PC-3 (cell line): ENCODE data around the gene CFAP99. TPM values are rescaled to one million over a fixed set of nuclear protein-coding genes. Genes with fewer than 3 reads are reported as not detected.
A peak's percentile ranks its signal among the peaks of the same experiment; 100 is the strongest.

Experiments used
- ATAC-seq: fragments of 200-7000 bp; cut with Tn5 transposase; 2 replicates; pipeline ENCODE4 v1.9.1; 2020; ENCODE audit warnings: mild to moderate bottlenecking, moderate library complexity
- BruUV-seq: library from RNA; stranded (reverse); fragments of 400-500 nt; replicated peaks from 2 replicates; lab custom pipeline; 2021; lab: Mats Ljungman, UMichigan
- CTCF ChIA-PET: fragments of 300-600 bp; sonication (Branson Sonifier 250); formaldehyde crosslinking; loops from one replicate; lab custom pipeline; 2022; ENCODE audit warnings: antibody characterized with exemption; lab: Charles Lee
- POLR2A ChIA-PET: fragments of 300-600 bp; sonication (Branson Sonifier 250); formaldehyde crosslinking; loops from one replicate; lab custom pipeline; 2022; ENCODE audit warnings: antibody characterized with exemption; ENCODE audit not compliant: unreplicated experiment; lab: Charles Lee
- DNase-seq: peaks from one replicate; pipeline ENCODE4 v3.0.0-alpha.2; 2015
- H2AFZ ChIP-seq: fragments of 300-600 bp; sonication (generic); 2 replicates; pipeline ENCODE4 v1.6.0; 2016; ENCODE audit warnings: antibody characterized with exemption, low read length
- H3F3A ChIP-seq: fragments of 300-600 bp; sonication (generic); one replicate; pipeline ENCODE4 v1.6.0; 2017; ENCODE audit warnings: antibody characterized with exemption, low read length, control low read depth, mild to moderate bottlenecking; ENCODE audit not compliant: unreplicated experiment
- H3K27ac ChIP-seq: fragments of 300-600 bp; sonication (generic); 2 replicates; pipeline ENCODE4 v1.5.1; 2016; ENCODE audit warnings: mild to moderate bottlenecking, low read length
- H3K27me3 ChIP-seq: fragments of 300-600 bp; sonication (generic); 2 replicates; pipeline ENCODE4 v1.6.1; 2016; ENCODE audit warnings: low read length, mixed read lengths
- H3K36me3 ChIP-seq: fragments of 300-600 bp; sonication (generic); 2 replicates; pipeline ENCODE4 v1.6.1; 2016; ENCODE audit warnings: low read depth, mixed run types, low read length, mixed read lengths
- H3K4me1 ChIP-seq: fragments of 300-600 bp; sonication (generic); 2 replicates; pipeline ENCODE4 v1.5.1; 2016; ENCODE audit warnings: low read length; ENCODE audit not compliant: insufficient read depth
- H3K4me2 ChIP-seq: fragments of 300-600 bp; sonication (generic); 2 replicates; pipeline ENCODE4 v1.6.0; 2016; ENCODE audit warnings: low read length
- H3K4me3 ChIP-seq: fragments of 300-600 bp; sonication (generic); 2 replicates; pipeline ENCODE4 v1.5.1; 2016; ENCODE audit warnings: mild to moderate bottlenecking, low read length, mixed read lengths
- H3K79me2 ChIP-seq: fragments of 300-600 bp; sonication (generic); 2 replicates; pipeline ENCODE4 v1.6.1; 2017; ENCODE audit warnings: low read length, mixed read lengths
- H3K9ac ChIP-seq: fragments of 300-600 bp; sonication (generic); 2 replicates; pipeline ENCODE4 v1.6.0; 2016; ENCODE audit warnings: mild to moderate bottlenecking, low read length
- H3K9me2 ChIP-seq: fragments of 300-600 bp; sonication (generic); replicated peaks from 2 replicates; pipeline ENCODE4 v1.6.1; 2016; ENCODE audit warnings: mixed run types, low read length, mixed read lengths
- H3K9me3 ChIP-seq: fragments of 300-600 bp; sonication (generic); 2 replicates; pipeline ENCODE4 v1.6.1; 2016; ENCODE audit warnings: low read length, mixed read lengths
- H4K20me1 ChIP-seq: fragments of 300-600 bp; sonication (generic); 2 replicates; pipeline ENCODE4 v1.6.1; 2016; ENCODE audit warnings: low read length, mixed read lengths
- EZH2 ChIP-seq: fragments of 300-600 bp; sonication (generic); IDR thresholded peaks from one replicate; pipeline ENCODE4 v1.6.1; 2017; ENCODE audit warnings: antibody characterized with exemption, mild to moderate bottlenecking, low read length; ENCODE audit not compliant: unreplicated experiment
- EZH2phosphoT487 ChIP-seq: fragments of 300-600 bp; sonication (generic); IDR thresholded peaks from 2 replicates; pipeline ENCODE4 v1.6.1; 2018; ENCODE audit warnings: mild to moderate bottlenecking, antibody characterized with exemption, low read length, borderline replicate concordance
- intact Hi-C: fragments of 100-400 bp; cut with micrococcal nuclease; formaldehyde crosslinking; loops from 2 replicates; pipeline ENCODE4 v1.9.0; 2023
- total RNA-seq: library from RNA; depleted of rRNA; stranded (reverse); fragments of >200 nt; gene quantifications from 2 replicates; pipeline ENCODE4 v1.2.3, GENCODE V29; 2014
- TF ChIP-seq, protein P1 (sequence below): fragments of 300-600 bp; sonication (generic); conservative IDR thresholded peaks from 2 replicates; pipeline ENCODE4 v1.5.1; 2017; ENCODE audit warnings: antibody characterized with exemption, low read depth, mild to moderate bottlenecking, low read length

Gene CFAP99
- total RNA-seq, 1 experiment from 2014 or later: not detected

DNA sequence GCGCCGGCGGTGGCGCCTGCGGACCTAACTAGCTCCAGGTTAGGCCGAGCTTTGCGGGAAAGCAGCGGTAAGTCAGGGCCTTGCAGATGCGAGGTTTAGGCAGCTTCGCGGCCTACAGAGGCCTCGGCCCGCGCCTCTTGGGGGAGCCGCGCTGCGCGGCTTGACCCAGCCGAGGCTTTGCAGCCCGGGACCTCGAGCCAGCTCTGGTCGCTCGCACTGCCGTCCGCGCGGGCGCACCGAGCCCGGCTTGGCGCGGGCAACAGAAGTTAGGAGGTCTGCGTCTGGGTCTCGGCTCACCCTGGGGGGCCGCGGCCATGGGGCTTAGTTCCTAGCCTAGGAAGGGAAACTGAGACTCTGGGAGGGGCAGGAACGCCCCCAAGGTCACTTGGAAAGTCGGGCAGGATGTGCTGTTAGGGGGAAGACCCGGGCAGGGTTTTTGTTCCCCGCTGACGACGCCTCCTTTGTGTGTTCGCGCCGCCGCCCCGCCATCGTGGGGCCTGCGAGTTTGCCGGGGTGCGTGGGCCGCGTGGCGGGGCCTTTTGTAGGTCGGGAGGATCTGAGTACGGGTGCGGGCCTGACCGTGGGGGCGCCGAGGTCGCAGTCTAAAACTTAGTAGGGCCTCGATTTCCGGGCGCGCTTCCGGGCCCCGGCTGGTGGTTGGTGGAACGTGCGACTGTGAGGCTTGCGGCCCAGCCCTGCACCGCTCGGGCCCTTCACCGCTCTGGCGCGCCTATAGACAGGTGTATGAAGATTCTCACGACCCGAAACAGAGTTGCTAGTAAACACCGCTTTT is 50.6 kb downstream of the CFAP99 start:
- Histone ChIP-seq H2AFZ (peak overlapping the region; percentile 29), H3K4me2 (peak overlapping the region; percentile 100), H3K9me3 (no peaks in the 10 kb centered on the region), H3K27me3 (no peaks in the 10 kb centered on the region), H3K27ac (peak overlapping the region; percentile 46), H4K20me1 (peaks cover 27% of the 10 kb centered on the region), H3K4me1 (peaks cover 19% of the 10 kb centered on the region; the same call in 1 of the 2 replicates), H3K9me2 (no peaks in the 10 kb centered on the region), H3K36me3 (peaks cover 23% of the 10 kb centered on the region), H3K4me3 (peak overlapping the region; percentile 100), H3K79me2 (peaks cover 68% of the 10 kb centered on the region), H3F3A (no peaks in the 10 kb centered on the region), H3K9ac (peak overlapping the region; percentile 97)
- no TSS peak for BruUV-seq
- TF ChIP-seq, protein P1, sequence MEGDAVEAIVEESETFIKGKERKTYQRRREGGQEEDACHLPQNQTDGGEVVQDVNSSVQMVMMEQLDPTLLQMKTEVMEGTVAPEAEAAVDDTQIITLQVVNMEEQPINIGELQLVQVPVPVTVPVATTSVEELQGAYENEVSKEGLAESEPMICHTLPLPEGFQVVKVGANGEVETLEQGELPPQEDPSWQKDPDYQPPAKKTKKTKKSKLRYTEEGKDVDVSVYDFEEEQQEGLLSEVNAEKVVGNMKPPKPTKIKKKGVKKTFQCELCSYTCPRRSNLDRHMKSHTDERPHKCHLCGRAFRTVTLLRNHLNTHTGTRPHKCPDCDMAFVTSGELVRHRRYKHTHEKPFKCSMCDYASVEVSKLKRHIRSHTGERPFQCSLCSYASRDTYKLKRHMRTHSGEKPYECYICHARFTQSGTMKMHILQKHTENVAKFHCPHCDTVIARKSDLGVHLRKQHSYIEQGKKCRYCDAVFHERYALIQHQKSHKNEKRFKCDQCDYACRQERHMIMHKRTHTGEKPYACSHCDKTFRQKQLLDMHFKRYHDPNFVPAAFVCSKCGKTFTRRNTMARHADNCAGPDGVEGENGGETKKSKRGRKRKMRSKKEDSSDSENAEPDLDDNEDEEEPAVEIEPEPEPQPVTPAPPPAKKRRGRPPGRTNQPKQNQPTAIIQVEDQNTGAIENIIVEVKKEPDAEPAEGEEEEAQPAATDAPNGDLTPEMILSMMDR: no peak
- no peak for TF ChIP-seq EZH2
- TF ChIP-seq EZH2phosphoT487: no peak
- DNase-seq: peak; percentile 30
- ATAC-seq: peak; percentile 58
- POLR2A ChIA-PET: no interaction called here
- CTCF ChIA-PET: interaction anchor here (0.6 to 0.7 kb wide), 3 partner anchors 27 to 527 kb away, joined by 3 to 4 read pairs (median 3); no protein-coding TSS in a partner anchor
- intact Hi-C loops: loop anchor here (5.0 to 10.0 kb wide), 2 partner anchors 55 to 68 kb away; partner anchors contain the start of genes CFAP99, FAM193A and ZFYVE28

DNA sequence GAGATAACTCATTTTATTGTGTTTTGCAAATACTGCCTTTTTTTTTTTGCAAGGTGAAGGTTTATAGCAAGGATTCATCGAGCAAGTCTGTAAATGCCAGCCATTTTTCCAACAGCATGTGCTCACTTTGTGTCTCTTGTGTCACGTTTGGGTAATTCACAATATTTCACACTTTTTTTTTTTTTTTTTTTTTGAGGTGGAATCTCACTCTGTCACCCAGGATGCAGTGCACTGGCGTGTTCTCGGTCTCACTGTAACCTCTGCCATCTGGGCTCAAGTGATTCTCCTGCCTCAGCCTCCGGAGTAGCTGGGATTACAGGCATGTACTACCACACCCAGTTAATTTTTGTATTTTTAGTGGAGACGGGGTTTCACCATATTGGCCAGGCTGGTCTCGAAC is 52.0 kb downstream of the CFAP99 start:
- H3K79me2 ChIP-seq: peaks cover 82% of the 10 kb centered on the region
- H3K4me3 ChIP-seq: peak overlapping the region; percentile 100
- ChIA-PET CTCF (no interaction called here), POLR2A (no interaction called here)
- peak overlapping the region; percentile 97 for H3K9ac ChIP-seq
- H3K27ac ChIP-seq: no peak overlapping the region
- H4K20me1 ChIP-seq: peaks cover 27% of the 10 kb centered on the region
- intact Hi-C loops: no loop called here
- H3F3A ChIP-seq: no peaks in the 10 kb centered on the region
- no peaks in the 10 kb centered on the region for H3K9me2 ChIP-seq
- peaks cover 19% of the 10 kb centered on the region; the same call in 1 of the 2 replicates for H3K4me1 ChIP-seq
- no peak for DNase-seq
- peak overlapping the region; percentile 100 for H3K4me2 ChIP-seq
- H3K27me3 ChIP-seq: no peaks in the 10 kb centered on the region
- ATAC-seq: no peak
- peaks cover 23% of the 10 kb centered on the region for H3K36me3 ChIP-seq
- no peaks in the 10 kb centered on the region for H3K9me3 ChIP-seq
- BruUV-seq: no TSS peak
- TF ChIP-seq, protein P1: no peak
- TF ChIP-seq EZH2phosphoT487: no peak
- no peak for TF ChIP-seq EZH2
- no peak overlapping the region for H2AFZ ChIP-seq

DNA sequence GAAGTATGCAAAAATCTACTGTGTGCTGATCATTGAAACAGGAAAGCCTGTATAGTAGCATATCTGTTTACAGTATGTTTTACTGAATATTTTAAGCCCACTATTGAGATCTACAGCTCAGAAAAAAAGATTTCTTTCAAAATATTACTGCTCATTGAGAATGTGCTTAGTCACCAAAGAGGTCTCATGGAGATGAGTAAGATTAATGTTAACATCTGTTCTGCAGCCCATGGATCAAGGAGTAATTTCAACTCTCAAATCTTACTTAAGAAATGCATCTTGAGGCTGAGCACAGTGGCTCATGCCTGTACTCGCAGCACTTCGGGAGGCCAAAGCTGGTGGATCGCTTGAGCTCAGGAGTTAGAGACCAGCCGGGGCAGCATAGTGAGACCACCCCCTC is 53.4 kb downstream of the CFAP99 start:
- ChIA-PET CTCF (no interaction called here), POLR2A (no interaction called here)
- Histone ChIP-seq H3K36me3 (peaks cover 23% of the 10 kb centered on the region), H3K9ac (no peak overlapping the region), H3K4me2 (no peak overlapping the region), H3K27ac (no peak overlapping the region), H3K79me2 (peaks cover 96% of the 10 kb centered on the region), H3K9me3 (no peaks in the 10 kb centered on the region), H3F3A (no peaks in the 10 kb centered on the region), H3K27me3 (no peaks in the 10 kb centered on the region), H3K4me3 (no peak overlapping the region), H2AFZ (no peak overlapping the region), H4K20me1 (peaks cover 27% of the 10 kb centered on the region), H3K9me2 (no peaks in the 10 kb centered on the region), H3K4me1 (peaks cover 19% of the 10 kb centered on the region; the same call in 1 of the 2 replicates)
- ATAC-seq (no peak), DNase-seq (no peak)
- intact Hi-C loops: no loop called here
- TF ChIP-seq, protein P1: no peak
- TF ChIP-seq EZH2phosphoT487 (no peak), EZH2 (no peak)
- no TSS peak for BruUV-seq
